Endothelial cell of umbilical vein (primary cell): ENCODE measurements around the gene RHOC. TPM values are rescaled to one million over a fixed set of nuclear protein-coding genes. Genes with fewer than 3 reads are reported as not detected.

ENCODE experiments used
- BruUV-seq: library from RNA; stranded (reverse); fragments of 400-500 nt; replicated peaks from 2 replicates; lab custom pipeline; 2021; lab: Mats Ljungman, UMichigan
- CTCF ChIA-PET: fragments of 300-600, 350-600 bp; sonication (Branson Sonifier 250); formaldehyde crosslinking; loops from one replicate; lab custom pipeline; 2021; ENCODE audit warnings: antibody characterized with exemption, inconsistent platforms; lab: Charles Lee
- POLR2A ChIA-PET: fragments of 300-600, 350-600 bp; sonication (Branson Sonifier 250); formaldehyde crosslinking; loops from one replicate; lab custom pipeline; 2021; ENCODE audit warnings: antibody characterized with exemption, inconsistent platforms; lab: Charles Lee
- DNase-seq: peaks from one replicate; pipeline ENCODE4 v3.0.0-alpha.2; 2011; ENCODE audit warnings: low read depth, low spot score
- FAIRE-seq: peaks from 2 replicates; lab custom pipeline; 2011; peaks lifted over from hg19 to GRCh38; lab: Jason Lieb, UNC
- H2AFZ ChIP-seq: 2 replicates; pipeline ENCODE4 v1.6.0; 2012; ENCODE audit warnings: low read depth, low read length, control low read depth, inconsistent platforms
- H3K27ac ChIP-seq: 2 replicates; pipeline ENCODE4 v1.5.1; 2011; ENCODE audit warnings: low read depth, mild to moderate bottlenecking, control low read depth, low read length, moderate library complexity; ENCODE audit not compliant: insufficient read depth
- H3K27me3 ChIP-seq, 2 experiments: 2 replicates each; pipeline versions ENCODE4 v1.6.0 to v1.6.1; 2011; ENCODE audit warnings: low read length in 2 of 2, mixed read lengths in 1 of 2; ENCODE audit not compliant: control insufficient read depth in 2 of 2, insufficient read depth in 2 of 2
- H3K36me3 ChIP-seq, 2 experiments: 2 replicates in 1 of 2; 3 replicates in 1 of 2; pipeline ENCODE4 v1.5.1; 2011; ENCODE audit warnings: low read length in 2 of 2, mild to moderate bottlenecking in 1 of 2, moderate library complexity in 1 of 2; ENCODE audit not compliant: control insufficient read depth in 2 of 2, insufficient read depth in 2 of 2; ENCODE audit errors: extremely low read depth in 1 of 2
- H3K4me1 ChIP-seq: 3 replicates; pipeline ENCODE4 v1.5.1; 2011; ENCODE audit warnings: mild to moderate bottlenecking, low read length; ENCODE audit not compliant: control insufficient read depth, insufficient read depth; ENCODE audit errors: extremely low read depth
- H3K4me2 ChIP-seq: 2 replicates; pipeline ENCODE4 v1.6.1; 2011; ENCODE audit warnings: low read length, control low read depth, mixed read lengths; ENCODE audit not compliant: insufficient read depth
- H3K4me3 ChIP-seq, 3 experiments: fragments of 200-600 bp in 1 of 3; sonication (generic), shearing (Covaris generic) in 1 of 3; replicated peaks in 1 of 3; 2 replicates each; pipeline ENCODE4 v1.5.1; 2011 to 2016; ENCODE audit warnings: control low read depth in 3 of 3, low read length in 3 of 3, mild to moderate bottlenecking in 2 of 3, inconsistent platforms in 1 of 3, low read depth in 1 of 3, moderate library complexity in 1 of 3; ENCODE audit not compliant: insufficient read depth in 1 of 3
- H3K79me2 ChIP-seq: 2 replicates; pipeline ENCODE4 v1.6.0; 2012; ENCODE audit warnings: low read length, inconsistent platforms; ENCODE audit not compliant: control insufficient read depth, insufficient read depth
- H3K9ac ChIP-seq: replicated peaks from 2 replicates; pipeline ENCODE3; 2011; ENCODE audit warnings: low read length, control low read depth; ENCODE audit not compliant: insufficient read depth; ENCODE audit errors: extremely low read depth
- H3K9me1 ChIP-seq: replicated peaks from 3 replicates; pipeline ENCODE4 v1.6.0; 2011; ENCODE audit warnings: mild to moderate bottlenecking, low read length; ENCODE audit not compliant: control insufficient read depth, insufficient read depth; ENCODE audit errors: extremely low read depth
- H3K9me3 ChIP-seq: replicated peaks from 2 replicates; pipeline ENCODE4 v1.5.1; 2012; ENCODE audit warnings: low read length, inconsistent platforms; ENCODE audit not compliant: control insufficient read depth, insufficient read depth
- H4K20me1 ChIP-seq: replicated peaks from 2 replicates; pipeline ENCODE3; 2011; ENCODE audit warnings: mild to moderate bottlenecking, low read length; ENCODE audit not compliant: control insufficient read depth, insufficient read depth; ENCODE audit errors: extremely low read depth
- EZH2 ChIP-seq: IDR thresholded peaks from 2 replicates; pipeline ENCODE4 v1.6.1; 2012; ENCODE audit warnings: borderline replicate concordance, low read depth, mild to moderate bottlenecking, moderate library complexity, low read length, inconsistent platforms; ENCODE audit not compliant: severe bottlenecking
- FOS ChIP-seq: IDR thresholded peaks from 2 replicates; pipeline ENCODE4 v1.6.1; 2011; ENCODE audit warnings: mild to moderate bottlenecking, low read length, moderate library complexity, borderline replicate concordance; ENCODE audit not compliant: insufficient read depth
- GATA2 ChIP-seq: IDR thresholded peaks from 2 replicates; pipeline ENCODE4 v1.7.0; 2011; ENCODE audit warnings: low read depth, mild to moderate bottlenecking, moderate library complexity, mixed read lengths, low read length; ENCODE audit not compliant: insufficient read length, insufficient read depth
- JUN ChIP-seq: IDR thresholded peaks from 2 replicates; pipeline ENCODE4 v1.6.1; 2011; ENCODE audit warnings: borderline replicate concordance, low read depth; ENCODE audit not compliant: insufficient read length, insufficient read depth
- MAX ChIP-seq: IDR thresholded peaks from 2 replicates; pipeline ENCODE4 v1.6.1; 2011; ENCODE audit not compliant: insufficient read depth, insufficient read length
- MYC ChIP-seq: IDR thresholded peaks from one replicate; pipeline ENCODE4 v1.6.1; 2011; ENCODE audit warnings: mild to moderate bottlenecking, low read depth, low read length
- dilution Hi-C: fragments of 300-500 bp; cut with MboI; formaldehyde crosslinking; loops from one replicate; pipeline ENCODE4 v1.15.0; 2019; ENCODE audit warnings: low sequenced_read_pairs; ENCODE audit not compliant: extremely low pct_ligation_motif_present
- intact Hi-C: fragments of 100-400 bp; cut with micrococcal nuclease; formaldehyde crosslinking; loops from one replicate; pipeline ENCODE4 v1.10.0; 2022
- polyA plus RNA-seq, 4 experiments: library from polyadenylated mRNA; depleted of rRNA in 3 of 4; stranded (reverse) in 3 of 4; unstranded in 1 of 4; fragments of >200 nt; gene quantifications; 2 replicates each; pipeline versions ENCODE4 v1.2.1 to v1.2.3, GENCODE V29; 2011 to 2012; ENCODE audit warnings: missing spikeins in 1 of 4
- total RNA-seq: library from RNA; stranded (reverse); gene quantifications from 2 replicates; pipeline ENCODE4 v1.2.3, GENCODE V29; 2021
- TF ChIP-seq, protein P1 (sequence below), 2 donors: IDR thresholded peaks; 1 replicate in 1 of 2; 2 replicates in 1 of 2; pipeline ENCODE4 v1.5.1; 2011; ENCODE audit warnings: low read length in 2 of 2, mild to moderate bottlenecking in 2 of 2, moderate library complexity in 2 of 2, control low read depth in 1 of 2, inconsistent platforms in 1 of 2, low read depth in 1 of 2; ENCODE audit not compliant: insufficient read depth in 1 of 2; ENCODE audit errors: extremely low read depth in 1 of 2

Gene RHOC
- total and polyA plus RNA-seq, 2 donors (not counting 3 experiments of a cell fraction or from before 2014, with no cell fraction given), result 699 to 1,244 TPM

- Histone ChIP-seq H3K4me3 (no peak overlapping the region), H3K27ac (no peak overlapping the region), H3K36me3 (no peaks in the 10 kb centered on the region), H3K9me3 (no peaks in the 10 kb centered on the region), H2AFZ (no peak overlapping the region), H3K9me1 (no peaks in the 10 kb centered on the region), H3K9ac (no peak overlapping the region), H3K27me3 (no peaks in the 10 kb centered on the region), H3K79me2 (no peaks in the 10 kb centered on the region), H4K20me1 (no peaks in the 10 kb centered on the region), H3K4me2 (no peak overlapping the region), H3K4me1 (peaks cover 11% of the 10 kb centered on the region)
- TF ChIP-seq GATA2 (no peak), MYC (no peak), MAX (no peak), EZH2 (no peak), FOS (no peak), JUN (no peak)
- TF ChIP-seq, protein P1, sequence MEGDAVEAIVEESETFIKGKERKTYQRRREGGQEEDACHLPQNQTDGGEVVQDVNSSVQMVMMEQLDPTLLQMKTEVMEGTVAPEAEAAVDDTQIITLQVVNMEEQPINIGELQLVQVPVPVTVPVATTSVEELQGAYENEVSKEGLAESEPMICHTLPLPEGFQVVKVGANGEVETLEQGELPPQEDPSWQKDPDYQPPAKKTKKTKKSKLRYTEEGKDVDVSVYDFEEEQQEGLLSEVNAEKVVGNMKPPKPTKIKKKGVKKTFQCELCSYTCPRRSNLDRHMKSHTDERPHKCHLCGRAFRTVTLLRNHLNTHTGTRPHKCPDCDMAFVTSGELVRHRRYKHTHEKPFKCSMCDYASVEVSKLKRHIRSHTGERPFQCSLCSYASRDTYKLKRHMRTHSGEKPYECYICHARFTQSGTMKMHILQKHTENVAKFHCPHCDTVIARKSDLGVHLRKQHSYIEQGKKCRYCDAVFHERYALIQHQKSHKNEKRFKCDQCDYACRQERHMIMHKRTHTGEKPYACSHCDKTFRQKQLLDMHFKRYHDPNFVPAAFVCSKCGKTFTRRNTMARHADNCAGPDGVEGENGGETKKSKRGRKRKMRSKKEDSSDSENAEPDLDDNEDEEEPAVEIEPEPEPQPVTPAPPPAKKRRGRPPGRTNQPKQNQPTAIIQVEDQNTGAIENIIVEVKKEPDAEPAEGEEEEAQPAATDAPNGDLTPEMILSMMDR (IDR thresholded peaks at IDR 0.05; ENCODE audit: extremely low read depth in 1 of 2, insufficient read depth in 1 of 2, low read depth in 1 of 2, low read length in 2 of 2), result no peak
- intact Hi-C loops (loop anchor here (2.0 to 10.0 kb wide), 6 partner anchors 27 to 1260 kb away; partner anchors contain the start of genes AP4B1, DCLRE1B, OLFML3 and RSBN1), dilution Hi-C loops (loop anchor here (5.0 kb wide), 1 partner anchor 80 kb away; no protein-coding TSS in a partner anchor)
- ChIA-PET POLR2A (no interaction called here), CTCF (interaction anchor here (0.9 to 10.5 kb wide), 9 partner anchors 18 to 356 kb away, joined by 3 to 441 read pairs (median 4); partner anchors contain the start of gene LRIG2)
- DNase-seq (no peak), FAIRE-seq (no peak)
- BruUV-seq, result no TSS peak
Measured at GRCh38 chr1:112717263-112717873, 10.4 kb upstream of the RHOC start.
